Activated CD8-positive, alpha-beta memory T cell treated with anti-CD3 and anti-CD28 coated beads for 1 hour (primary cell): ENCODE measurements around the gene SLC38A10.

Source experiments
- DNase-seq, 2 donors: peaks; one replicate each; pipeline ENCODE4 v3.0.0-alpha.2; 2020; ENCODE audit warnings: low read depth in 1 of 2; ENCODE audit errors: extremely low read depth in 1 of 2

SLC38A10 gene

GRCh38 chr17:81210868-81211267 is 84.2 kb downstream of the SLC38A10 start:
- no peak for DNase-seq

GRCh38 chr17:81210466-81210865 is 84.6 kb downstream of the SLC38A10 start:
- DNase-seq, result no peak

DNA sequence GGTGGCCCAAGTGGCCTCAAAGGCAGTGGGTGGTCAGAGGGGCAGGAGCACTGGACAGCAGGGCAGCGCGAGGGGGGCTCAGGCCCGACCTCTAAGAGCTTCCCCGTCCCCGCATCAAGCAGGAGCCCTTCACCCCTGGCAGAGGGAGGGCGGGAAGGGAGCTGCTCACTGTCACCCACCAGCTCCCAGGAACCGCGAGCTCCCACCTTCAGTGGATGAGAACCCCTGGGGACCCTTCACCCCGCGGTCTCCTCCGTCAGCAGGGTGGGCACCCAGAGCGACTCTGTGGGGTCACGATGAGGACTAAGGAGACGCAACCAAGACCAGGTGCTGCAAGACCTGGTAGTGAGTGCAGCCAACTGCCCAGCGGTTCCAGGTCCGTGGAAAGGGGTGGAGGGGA is 86.0 kb downstream of the SLC38A10 start:
- DNase-seq, result no peak

DNA sequence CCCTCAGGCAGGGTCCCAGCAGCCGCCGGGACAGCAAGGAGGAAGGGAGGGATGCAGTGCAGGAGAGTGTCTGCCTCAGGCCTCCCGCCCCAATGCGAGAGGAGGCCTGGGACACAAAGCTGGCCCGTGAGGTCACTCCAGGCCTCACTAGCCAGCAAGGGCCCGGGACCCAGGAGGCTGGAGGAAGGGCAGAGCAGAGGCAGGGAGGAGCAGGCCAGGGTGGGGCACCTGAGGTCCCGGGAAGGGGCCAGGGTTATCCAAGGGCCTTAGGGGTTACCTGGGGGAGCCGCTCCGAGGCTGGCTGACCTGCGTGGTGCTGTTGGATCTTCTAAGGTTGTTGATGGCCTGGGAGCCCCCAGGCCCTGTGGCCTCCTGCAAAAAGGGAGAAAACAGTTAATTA is 86.5 kb downstream of the SLC38A10 start:
- no peak for DNase-seq

DNA sequence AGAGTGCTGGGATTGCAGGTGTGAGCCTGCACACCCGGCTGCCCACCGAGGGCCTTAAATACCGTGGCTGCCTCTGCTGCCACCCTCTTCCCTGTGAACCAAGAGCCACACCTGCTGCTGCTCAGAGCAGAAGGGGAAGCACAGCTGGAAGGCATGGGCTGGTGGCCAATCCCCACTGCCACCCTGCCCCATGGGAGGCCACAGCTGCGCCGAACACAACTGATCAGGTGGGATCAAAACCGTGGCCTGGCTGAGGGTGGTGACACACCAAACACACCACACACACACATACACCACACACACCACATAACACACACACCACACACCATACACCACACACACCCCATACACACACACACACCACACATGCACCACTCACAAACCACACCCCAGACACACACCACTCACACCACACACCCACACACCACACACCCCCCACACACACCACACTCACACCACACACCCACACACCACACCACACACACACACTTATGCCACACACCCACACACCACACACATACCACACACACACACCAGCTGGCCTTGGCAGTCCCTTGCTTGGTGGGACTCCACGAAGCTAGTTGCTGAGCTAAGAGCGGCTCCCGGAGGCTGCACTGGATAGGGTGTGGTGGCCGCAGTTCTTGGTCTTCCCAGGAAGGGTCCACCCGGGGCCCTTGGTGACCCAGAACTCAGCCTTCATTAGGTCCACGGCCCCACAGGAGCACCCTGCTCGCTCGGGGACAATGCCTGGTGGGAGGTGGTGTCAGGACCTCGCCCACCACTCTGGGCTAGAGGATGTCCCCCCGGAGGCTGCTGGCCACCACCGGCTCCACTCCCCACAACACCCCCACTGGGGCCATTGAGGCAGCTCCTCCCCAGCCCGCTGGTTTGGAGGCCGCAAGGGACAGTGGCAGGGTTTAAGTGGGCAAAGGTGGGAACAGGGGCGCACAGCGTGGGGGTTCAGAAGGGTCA is 87.2 kb downstream of the SLC38A10 start:
- no peak for DNase-seq

- no peak for DNase-seq
These were observed 88.5 kb downstream of the SLC38A10 start for GRCh38 chr17:81206657-81207056.

GRCh38 chr17:81206166-81206565 is 88.9 kb downstream of the SLC38A10 start:
- no peak for DNase-seq

- no peak for DNase-seq
These were observed 90.5 kb downstream of the SLC38A10 start for GRCh38 chr17:81204578-81204977.

DNA sequence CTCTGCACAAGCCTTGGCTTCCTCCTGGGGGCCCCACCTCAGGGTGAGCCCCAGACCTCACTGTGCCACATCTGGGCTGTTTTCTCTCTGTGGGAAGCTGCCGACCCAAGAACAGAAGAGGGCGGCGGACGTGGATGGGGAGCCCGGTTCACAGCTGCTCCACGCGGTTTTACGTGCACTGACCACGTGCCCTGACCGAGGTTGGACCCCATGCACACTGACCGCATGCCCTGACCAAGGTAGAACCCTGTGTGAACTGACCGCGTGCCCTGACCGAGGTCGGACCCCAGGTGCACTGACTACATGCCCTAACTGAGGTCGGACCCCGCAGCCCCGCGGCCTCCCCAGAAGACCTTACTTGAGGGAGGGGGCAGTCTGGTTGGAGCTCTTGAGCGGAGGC is 92.0 kb downstream of the SLC38A10 start:
- DNase-seq, result no peak

DNA sequence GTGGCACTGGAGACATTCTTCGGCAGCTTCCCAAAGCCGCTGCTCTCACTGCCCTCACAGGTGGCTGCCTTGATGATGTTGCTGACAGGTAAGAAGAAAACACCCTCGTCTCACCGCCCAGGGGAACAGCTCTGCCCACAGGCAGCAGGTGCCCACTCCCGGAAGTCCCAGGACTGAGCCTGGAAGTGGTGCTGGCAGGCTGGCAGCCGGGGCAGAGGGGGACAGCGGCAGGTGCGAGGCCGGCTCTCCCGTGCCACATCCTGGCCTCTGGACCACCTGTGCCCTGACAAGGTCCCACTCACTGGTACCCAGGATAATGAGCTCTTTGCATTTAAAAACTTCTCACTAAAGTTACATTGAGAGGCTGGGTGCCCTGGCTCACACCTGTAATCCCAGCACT is 92.8 kb downstream of the SLC38A10 start:
- DNase-seq, result no peak

GRCh38 chr17:81200695-81201580 is 94.2 kb downstream of the SLC38A10 start:
- DNase-seq, result no peak

- no peak for DNase-seq
These were observed 94.9 kb downstream of the SLC38A10 start for GRCh38 chr17:81200201-81200600.

DNA sequence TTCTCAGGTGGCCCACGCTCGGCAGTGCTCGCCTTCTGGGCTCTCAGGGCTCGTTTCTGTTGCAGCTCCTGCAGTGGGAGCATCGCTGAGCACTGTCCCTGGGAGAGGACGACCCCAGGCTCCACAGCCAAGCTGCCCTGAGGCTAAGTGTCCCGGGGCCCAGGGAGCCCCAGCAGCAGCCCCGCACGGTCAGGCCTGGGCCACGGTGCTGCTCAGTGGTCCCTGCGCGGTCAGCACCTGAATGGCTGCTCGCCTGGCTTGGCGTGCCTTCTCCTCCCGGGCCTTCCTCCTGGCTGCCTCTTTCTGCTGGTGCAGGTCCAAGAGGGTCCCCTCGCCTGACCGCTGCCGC is 95.7 kb downstream of the SLC38A10 start:
- no peak for DNase-seq

DNA sequence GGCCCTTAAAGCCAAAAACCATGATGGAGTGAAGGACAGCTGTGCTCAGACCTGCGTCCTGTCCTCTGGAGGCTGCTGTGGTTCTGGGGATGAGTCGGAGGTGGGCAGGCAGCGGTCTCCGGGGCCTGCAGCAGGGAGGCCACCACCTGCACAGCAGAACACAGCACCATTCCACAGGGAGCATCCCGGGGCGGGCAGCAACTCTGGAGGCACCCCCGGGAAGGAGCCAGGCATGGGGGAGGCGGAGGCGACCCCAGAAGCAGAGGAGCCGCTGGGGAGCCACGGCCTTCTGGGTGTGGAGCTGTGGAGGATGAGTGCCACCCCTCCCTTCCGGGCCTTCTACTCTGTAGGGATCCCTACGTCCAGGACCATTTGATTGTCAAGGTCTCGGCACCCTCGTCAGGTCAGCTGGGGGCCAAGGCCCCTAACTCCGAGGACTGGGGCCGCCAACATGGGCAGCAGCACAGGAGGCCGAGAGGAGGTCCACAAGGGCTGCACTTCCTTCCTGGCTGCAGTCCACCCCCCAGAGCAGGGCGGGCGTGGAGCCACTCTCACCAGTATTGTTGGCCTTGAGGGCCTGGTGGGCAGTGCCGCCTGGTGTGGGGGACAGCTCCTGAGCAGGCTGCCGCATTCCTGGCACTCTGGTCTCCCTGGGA is 96.2 kb downstream of the SLC38A10 start:
- DNase-seq, result no peak

GRCh38 chr17:81197831-81198490 is 97.1 kb downstream of the SLC38A10 start:
- DNase-seq, result no peak

DNA sequence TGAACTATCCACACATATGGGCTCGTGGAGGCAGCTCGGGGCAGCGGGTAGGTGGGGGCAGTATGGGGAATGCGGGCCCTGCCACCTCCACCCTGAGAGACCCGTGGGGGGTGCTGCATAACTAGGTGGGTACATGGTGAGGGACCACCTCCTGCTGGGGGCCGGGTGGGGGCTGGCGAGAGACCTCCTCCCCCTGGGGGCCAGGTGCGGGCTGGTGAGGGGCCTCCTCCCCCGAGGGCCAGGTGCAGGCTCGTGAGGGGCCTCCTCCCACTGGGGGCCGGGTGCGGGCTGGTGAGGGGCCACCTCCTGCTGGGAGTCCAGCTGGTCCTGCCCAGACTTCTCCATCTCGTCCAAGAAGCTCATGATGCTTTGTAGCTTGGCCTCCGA is 97.7 kb downstream of the SLC38A10 start:
- DNase-seq, result no peak

- DNase-seq, result no peak
These were observed 98.3 kb downstream of the SLC38A10 start for GRCh38 chr17:81196505-81197408.

DNA sequence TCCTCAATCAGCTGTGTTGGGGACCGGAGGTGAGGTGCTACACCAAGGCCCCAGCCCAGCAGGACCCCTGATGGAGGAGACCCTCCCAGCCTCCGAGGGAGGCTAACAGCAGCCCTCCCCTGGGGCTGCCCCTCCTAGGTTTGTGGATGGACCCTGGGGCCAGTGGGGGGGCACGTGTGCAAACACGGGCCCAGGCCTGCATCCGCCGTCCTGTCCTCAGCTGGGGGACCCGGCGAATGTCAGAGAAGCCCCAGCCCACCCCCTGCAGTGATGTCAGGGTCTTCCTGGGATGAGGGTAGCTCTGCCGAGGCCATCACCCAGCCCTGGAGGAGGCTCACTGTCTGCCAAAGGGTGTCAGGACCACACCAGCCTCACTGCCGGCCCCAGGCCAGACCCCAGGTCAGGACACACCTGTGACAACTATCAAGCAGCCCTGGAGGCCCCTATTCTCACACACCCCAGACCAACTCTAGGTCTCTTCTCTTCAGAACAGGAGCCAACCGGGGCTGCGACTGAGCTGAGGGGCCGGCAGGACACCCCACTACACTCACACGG is 99.1 kb downstream of the SLC38A10 start:
- no peak for DNase-seq
